Retinal pigment epithelial cell (primary cell): Measurements from ENCODE around the gene ZNF326.

Experiments used
- DNase-seq: peaks from one replicate; pipeline ENCODE4 v3.0.0-alpha.2; 2010; ENCODE audit warnings: low read depth
- H3K4me3 ChIP-seq: 2 replicates; pipeline ENCODE4 v1.5.1; 2011; ENCODE audit warnings: mild to moderate bottlenecking, low read length, control low read depth, moderate library complexity
- CTCF ChIP-seq: conservative IDR thresholded peaks from 2 replicates; pipeline ENCODE4 v1.5.1; 2011; ENCODE audit warnings: low read depth, low read length, control low read depth, inconsistent platforms

Gene ZNF326

DNA sequence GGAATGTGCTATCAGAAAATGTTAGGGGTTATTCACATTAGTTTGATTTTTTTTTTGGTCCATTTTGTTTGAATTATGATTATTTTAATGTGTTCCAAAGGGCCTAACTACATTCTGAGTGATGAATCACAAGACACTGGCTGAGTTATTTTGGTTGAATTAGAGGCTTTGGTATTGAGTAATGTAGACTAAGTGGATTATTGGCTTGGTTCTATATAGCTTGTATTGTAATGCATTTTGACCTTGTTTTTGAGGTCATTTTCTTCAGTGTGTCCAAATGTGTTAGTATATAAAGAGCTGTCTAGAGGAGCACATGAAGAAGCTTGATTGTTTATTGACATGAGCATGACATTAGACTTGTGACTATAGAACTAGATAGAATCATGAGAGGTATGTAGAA, 3.4 kb downstream of the ZNF326 start:
- no peak for TF ChIP-seq CTCF
- H3K4me3 ChIP-seq, result peak overlapping the region; percentile 97
- no peak for DNase-seq

GRCh38 chr1:89999208-89999607, 4.3 kb downstream of the ZNF326 start:
- DNase-seq, result no peak

DNA sequence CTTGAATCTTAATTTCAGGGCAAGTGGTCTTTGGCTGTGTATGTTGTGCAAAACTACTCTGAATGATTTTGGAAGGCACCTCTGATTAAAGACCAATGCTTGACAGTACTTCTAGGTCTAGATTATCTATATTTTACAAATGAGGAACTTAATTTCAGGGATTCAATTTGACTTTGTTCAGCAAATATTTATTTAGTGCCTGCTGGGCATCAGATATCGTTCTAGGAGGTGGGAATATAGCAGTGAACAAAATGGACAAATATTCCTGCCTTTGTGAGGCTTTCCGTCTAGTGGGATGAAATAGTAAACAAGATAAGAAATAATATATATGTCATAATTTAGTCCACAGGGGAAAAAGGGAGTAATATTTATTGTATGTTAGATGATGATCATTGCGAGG, 4.7 kb downstream of the ZNF326 start:
- no peak overlapping the region for H3K4me3 ChIP-seq
- no peak for DNase-seq
- TF ChIP-seq CTCF, result no peak

More at GRCh38 chr1:89999208-89999607, 4.3 kb downstream of the ZNF326 start:
- peak overlapping the region; percentile 97 for H3K4me3 ChIP-seq
- no peak for TF ChIP-seq CTCF

GRCh38 chr1:90000934-90001676, 6.2 kb downstream of the ZNF326 start:
- H3K4me3 ChIP-seq, result no peak overlapping the region
- TF ChIP-seq CTCF, result peak; percentile 7
- no peak for DNase-seq

- DNase-seq, result no peak
- no peak for TF ChIP-seq CTCF
- H3K4me3 ChIP-seq, result no peak overlapping the region
Observed at GRCh38 chr1:90007979-90008404, 13.1 kb downstream of the ZNF326 start.

- DNase-seq, result no peak
- TF ChIP-seq CTCF, result no peak
- H3K4me3 ChIP-seq, result no peak overlapping the region
Observed at GRCh38 chr1:90012300-90012699, 17.4 kb downstream of the ZNF326 start.

- DNase-seq, result no peak
- no peak for TF ChIP-seq CTCF
Observed at GRCh38 chr1:90023691-90024090, 28.8 kb downstream of the ZNF326 start.

More at GRCh38 chr1:90023691-90024090, 28.8 kb downstream of the ZNF326 start:
- H3K4me3 ChIP-seq, result no peak overlapping the region
